HG03342 (cell line): ENCODE data around the gene GALE.
"Not testable (repeated sequence)": the region's sequence is repeated elsewhere in the genome, so short reads cannot be mapped to it uniquely, and the experiment has no call there.

Experiments
- ATAC-seq: cut with Tn5 transposase; IDR thresholded peaks from one replicate; pipeline ENCODE4 v1.9.1; 2021; ENCODE audit warnings: mild to moderate bottlenecking, moderate library complexity; ENCODE audit not compliant: unreplicated experiment

Gene GALE

DNA sequence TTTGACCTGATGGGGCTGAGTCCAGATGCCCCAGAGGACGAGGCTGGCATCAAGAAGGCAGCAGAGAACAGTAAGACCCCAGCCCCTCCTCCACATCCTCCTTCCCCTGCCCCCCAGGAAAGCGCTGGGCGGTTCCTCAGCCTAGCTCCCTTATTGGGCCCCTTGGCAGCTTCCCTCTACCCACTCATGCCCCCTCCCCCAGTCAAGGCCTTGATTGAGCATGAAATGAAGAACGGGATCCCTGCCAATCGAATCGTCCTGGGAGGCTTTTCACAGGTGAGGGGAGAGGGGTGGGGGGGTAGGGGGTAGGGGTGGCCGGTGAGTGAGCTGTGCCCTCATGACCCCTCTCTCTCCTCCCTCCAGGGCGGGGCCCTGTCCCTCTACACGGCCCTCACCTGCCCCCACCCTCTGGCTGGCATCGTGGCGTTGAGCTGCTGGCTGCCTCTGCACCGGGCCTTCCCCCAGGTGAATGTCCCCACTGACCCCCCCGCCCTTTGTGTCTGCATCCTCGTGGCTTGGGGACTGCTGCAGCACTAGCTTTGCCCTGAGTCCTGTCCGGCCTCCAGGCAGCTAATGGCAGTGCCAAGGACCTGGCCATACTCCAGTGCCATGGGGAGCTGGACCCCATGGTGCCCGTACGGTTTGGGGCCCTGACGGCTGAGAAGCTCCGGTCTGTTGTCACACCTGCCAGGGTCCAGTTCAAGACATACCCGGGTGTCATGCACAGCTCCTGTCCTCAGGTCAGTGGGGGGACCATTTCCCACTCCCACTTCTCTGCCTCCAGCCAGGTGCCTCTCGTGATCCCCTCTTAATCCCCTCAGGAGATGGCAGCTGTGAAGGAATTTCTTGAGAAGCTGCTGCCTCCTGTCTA, 6.5 kb downstream of the GALE start:
- no peak for ATAC-seq

DNA sequence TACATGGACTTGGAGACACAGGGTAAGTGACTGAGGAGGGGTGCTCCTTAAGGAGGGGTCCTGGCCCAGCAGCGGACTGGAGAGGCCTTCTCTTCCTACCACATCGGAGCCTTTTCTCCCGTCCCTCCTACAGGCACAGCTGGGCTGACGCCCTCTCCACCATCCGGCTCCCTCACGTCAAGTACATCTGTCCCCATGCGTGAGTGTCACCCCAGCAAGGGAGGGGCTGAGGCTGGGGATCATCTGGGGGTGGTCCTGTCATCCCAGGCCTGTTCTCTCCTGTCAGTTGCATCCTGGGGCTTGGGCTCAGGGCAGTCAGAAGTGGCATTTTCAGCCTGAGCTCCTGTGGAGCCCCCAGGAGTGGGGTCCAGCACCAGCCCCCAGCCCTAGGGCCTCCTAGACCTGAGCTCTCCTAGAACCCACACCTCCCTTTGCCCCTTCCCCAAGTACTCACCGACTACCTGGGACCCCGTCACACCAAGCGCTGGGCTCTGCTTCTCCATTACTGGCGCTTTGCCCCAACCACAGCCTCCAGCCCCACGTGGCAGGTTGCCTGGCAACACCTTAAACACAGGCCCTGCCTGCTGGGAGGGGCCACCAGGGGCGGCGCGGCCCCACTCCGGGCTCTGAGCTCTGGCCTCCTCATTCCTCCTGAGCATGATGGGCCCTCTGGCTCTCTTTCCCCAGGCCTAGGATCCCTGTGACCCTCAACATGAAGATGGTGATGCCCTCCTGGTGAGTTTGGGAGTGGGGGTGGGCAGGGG, 7.4 kb downstream of the GALE start:
- no peak for ATAC-seq

DNA sequence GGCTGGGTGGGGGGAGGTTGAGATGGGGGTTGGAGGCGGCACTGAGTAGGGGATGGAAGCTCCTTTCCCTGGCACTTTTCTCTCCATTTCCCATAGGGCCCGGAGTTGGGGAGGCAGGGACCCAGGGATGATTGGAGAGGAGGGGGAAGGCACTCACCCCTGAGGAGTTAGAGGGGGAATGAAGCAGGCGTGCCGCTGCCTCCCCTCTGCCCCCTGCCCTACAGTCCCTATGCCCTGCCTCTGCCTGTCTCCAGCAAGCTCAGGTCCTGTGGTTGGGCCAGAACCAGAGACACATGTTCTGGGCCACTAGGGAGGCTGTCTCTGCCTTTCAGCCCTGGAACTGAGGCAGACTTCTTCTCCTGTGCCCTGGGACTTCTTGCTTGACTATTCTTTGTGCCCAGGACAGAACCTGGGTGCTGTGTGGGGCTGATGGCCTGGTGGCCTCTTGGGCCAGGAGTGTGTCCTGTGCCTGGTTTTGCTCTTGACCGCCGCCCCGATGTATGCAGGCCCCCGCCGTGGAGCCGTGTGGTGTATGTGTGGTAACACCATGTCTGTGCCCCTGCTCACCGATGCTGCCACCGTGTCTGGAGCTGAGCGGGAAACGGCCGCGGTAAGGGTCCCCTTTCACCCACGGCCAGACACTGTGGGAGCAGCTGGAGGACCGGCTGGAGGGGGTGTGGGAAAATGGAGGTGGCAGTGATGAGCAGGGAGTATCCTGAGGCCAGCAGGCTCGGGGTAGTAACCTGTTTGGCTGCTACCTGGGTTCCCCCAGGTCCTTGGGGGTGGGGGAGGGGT, 8.2 kb downstream of the GALE start:
- no peak for ATAC-seq

DNA sequence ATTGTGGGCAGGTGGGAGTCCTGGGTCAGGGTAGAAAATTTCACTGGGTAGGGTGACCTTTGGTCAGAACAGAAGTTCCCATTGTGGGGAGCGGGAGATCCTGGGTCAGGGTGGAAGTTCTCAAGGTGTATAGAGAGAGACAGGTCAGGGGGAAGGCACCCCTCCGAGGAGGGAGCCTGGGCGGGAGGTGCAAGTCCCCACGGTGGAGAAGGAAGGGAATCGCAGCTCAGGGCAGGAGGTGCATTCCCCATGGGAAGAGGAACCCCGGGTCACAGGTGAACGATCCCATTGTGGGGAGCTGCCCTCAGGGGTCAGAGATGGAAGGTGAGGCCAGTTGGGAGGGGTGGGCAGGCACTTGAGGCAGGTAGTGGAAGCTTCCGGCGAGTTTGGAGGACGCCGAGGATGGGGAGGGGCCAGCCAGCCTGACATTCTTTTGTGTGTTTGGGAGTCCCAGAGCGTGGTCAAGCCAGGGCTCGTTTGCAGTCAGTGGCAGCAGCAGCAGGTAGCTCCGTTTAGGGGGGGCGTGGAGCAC, 9.0 kb downstream of the GALE start:
- ATAC-seq = no peak

DNA sequence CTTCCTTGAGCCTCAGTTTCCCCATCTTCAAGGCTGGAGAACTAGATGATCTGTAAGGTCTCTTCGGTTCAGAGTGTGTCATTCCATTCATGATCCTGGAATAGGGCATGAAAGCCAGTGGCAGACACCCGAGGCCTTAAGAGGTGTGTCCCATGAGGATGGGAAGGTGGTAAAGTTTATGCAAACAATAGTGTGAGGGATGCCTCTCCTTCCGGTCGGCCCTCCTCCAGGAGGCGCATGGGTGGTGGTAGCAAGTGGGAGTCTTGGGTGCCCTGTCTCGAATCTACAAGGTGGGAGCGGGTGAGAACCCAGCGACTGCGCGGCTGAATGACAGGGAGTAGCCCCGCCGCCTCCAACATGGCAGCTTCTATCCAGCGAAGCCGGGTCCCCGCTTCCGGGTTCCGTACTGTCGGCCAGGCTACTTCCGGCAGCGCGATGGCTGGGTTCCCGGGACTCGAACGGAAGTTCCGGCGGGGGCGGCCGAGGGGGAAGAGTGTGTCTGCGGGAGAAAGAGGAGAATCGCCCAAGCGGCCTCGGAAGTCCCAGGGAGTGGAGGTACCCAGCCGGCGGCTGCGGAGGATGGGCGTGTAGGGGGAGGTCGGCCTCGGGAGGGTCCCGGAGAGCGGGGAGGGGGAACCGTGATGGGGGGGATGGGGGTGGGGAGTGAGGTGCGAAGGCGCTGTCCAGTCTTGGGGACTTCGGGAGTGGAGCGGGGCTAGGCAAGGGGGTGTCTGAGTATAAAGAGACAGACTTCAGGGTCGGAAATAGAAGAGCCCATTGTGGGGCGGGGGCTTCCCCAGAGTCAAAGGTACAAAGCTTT, 9.6 kb downstream of the GALE start, which contains the start of gene LYPLA2:
TSS of gene LYPLA2 (plus strand) at position 450 of the 820 bp plus-strand sequence. CDS start 1,538 bp downstream, outside the sequence.
- ATAC-seq = peak; percentile 76

DNA sequence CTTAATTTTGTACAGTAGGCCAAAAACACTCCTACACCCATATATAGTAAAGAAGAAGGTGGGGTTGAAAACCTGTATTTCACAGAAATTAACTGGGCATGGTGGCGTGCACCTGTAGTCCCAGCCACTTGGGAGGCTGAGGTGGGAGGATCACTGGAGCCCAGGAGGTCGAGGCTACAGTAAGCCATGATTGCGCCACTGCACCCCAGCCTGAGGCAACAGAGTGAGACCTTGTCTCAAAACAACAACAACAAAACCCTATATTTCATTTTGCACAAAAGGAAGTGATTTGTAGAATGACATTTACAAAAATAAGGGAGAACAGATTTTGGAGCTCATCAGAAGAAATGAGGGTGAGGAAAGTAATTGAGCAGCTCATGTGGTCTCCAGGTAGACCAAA, 11.9 kb downstream of the GALE start:
- ATAC-seq = no peak

DNA sequence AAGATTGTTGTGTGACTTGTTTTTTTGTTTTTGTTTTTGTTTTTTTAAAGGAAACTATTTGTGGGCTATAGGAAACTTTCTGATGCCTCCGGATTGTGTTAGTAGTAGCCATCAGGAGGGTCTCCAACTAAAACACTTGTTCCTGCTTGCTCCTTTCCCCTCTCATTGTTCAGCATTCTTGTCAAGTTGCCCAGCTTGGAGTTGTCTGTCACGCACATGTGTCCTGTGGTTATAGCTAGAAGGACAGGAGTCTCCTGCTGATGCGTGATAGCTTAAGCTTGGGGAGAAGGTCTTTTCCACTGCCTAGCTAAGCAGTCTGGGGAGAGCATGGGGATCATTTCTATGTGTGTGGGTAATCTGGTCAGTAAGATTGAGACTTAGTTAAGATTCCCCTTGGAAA, 12.9 kb downstream of the GALE start:
- no peak for ATAC-seq

DNA sequence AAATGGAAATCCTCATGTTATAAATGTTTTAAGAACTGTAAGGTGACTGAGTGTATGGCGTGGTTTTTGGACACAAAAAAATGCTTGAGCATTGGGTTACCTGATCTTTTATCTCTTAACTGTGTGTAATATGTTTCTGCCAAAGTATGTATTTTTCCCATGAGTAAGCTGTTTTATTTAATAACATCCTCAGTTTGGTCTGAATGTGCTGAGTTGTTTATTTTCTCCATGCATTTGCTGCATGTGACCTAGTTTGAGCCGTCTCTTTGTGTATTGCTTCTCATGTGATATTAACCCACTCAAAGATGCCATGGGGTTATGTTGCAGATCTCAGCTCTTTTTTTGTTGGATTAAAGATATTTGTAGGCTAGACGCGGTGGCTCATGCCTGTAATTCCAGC, 15.7 kb downstream of the GALE start:
- no peak for ATAC-seq

DNA sequence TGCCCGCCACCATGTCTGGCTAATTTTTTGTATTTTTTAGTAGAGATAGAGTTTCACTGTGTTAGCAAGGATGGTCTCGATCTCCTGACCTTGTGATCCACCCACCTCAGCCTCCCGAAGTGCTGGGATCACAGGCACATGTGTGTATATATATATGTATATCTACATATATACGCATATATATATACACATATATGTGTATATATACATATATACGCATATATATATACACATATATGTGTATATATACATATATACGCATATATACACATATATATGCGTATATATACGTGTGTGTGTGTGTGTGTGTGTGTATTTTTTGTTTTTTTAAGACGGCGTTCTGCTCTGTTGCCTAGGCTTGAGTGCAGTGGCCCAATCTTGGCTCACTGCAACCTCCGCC, 17.4 kb downstream of the GALE start:
- ATAC-seq = not testable (repeated sequence)

DNA sequence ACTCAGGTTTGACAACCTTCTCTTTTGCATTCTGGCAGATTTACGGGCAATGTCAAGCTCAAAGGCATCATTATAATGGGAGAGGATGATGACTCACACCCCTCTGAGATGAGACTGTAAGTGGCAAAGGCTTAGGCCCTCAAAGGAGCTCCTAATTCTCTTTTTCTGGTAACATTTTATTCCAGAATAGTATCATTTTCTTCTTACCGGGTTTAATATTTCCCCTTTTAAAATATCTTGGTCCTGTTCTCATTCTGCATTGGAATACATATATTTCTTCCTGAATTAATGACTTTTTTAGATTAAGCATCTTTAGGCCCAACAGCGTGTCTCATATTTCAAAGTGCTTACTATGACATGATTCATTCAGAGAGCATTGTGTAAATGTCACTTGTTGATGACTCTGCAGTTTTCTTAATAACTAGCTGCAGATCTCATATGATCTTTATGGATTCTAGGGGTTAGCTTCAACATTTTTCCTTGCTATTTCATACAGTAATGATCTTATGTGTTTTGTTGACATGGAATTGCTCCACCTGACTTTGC, 20.7 kb downstream of the GALE start:
- ATAC-seq = no peak

DNA sequence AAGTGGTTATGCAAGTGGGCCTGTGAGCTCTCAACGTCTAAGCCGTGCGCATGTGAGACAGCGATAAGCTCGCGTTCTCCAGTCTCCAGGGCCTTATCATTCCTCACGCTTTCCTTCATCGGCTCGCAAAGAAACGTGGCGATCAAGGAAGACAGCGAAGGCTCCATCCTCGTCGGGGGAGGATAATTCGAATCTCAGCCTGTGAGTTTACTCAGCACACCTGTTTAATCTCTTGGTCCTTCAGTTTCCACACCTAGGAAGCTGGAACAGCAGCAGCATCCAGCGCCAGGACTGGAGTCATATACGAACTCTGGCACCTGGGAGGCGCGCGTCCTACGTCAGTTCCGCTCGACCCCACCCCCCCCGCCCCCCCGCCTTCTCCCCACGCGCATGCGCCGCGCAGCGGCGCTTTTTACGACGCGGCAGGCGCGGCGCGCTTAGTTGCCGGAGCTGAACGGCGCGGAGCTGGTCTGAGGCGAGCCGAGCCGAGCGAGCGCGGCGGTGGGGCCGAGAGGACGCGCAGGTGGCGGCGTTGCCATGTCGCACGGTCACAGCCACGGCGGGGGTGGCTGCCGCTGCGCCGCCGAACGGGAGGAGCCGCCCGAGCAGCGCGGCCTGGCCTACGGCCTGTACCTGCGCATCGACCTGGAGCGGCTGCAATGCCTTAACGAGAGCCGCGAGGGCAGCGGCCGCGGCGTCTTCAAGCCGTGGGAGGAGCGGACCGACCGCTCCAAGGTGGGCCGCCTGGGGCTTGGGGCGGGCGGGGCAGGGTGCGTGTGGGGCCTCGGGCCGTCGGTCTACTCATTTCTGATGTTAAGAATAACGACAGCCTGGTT, 22.4 kb downstream of the GALE start, which contains the start of gene PITHD1:
TSS of gene PITHD1 (plus strand) at position 440 of the 836 bp plus-strand sequence. CDS start at position 538, 98 bp downstream.
- peak; percentile 66 for ATAC-seq

DNA sequence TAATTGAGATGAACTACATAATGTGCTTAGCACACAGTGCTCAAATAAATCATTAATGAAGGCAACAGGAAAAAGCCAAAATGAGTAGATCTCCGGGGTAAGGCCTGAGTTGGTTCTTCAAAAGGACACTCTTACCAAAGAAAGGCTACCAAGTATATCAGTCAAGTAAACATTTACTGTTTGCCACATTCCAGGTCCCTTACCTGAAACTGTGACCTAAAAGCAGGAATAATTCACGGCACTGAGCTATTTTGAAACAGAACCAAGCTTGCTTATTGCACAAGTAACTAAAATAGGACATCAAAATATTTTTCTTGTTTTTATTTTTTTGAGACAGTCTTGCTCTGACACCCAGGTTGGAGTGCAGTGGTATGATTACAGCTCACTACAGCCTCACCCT, 24.3 kb downstream of the GALE start:
- no peak for ATAC-seq

DNA sequence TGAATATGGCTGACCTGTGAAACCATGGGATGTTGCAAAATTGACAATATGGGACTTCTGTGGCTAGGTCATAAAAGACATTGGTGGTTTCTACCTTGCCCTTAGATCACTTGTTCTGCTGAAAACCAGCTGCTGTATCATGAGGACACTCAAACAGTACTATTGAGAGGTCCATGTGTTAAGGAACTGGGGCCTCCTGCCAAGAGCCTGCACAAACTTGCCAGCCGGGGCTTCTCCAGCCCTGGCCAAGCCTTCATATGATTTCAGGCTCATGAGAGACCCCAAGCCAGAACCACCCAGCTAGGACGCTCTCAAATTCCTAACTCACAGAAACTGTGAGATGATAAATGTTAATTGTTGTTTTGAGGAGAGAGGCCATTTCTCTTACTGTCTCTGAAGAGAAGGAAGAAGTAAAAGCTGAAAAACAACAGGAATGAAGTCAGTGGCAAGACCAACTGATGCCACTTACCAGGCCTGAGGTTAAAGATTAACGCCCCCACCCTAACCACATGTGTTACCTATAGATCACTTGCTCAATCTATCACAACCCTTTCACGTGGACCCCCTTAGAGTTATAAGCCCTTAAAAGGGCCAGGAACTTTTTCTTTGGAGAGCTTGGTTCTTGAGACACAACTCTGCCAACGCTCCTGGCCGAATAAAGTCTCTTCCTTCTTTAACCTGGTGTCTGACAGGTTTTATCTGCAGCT, 26.2 kb downstream of the GALE start:
- ATAC-seq = no peak

DNA sequence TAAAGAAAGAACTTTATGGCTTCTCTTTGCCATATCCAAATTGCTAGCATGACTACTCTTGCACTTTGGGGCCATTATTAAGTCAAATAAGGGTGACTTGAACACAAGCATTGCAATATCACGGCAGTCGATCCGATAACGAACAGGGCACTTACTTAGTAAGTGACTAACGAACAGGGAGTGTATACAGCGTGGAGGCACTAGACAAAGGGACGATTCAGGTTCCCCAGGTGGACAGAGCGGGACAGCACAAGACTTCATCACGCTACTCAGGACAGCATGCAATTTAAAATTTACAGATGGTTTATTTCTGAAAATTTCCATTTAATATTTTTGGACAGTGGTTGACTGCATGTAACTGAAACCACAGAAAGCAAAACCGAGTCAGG, 27.7 kb downstream of the GALE start:
- ATAC-seq = no peak

DNA sequence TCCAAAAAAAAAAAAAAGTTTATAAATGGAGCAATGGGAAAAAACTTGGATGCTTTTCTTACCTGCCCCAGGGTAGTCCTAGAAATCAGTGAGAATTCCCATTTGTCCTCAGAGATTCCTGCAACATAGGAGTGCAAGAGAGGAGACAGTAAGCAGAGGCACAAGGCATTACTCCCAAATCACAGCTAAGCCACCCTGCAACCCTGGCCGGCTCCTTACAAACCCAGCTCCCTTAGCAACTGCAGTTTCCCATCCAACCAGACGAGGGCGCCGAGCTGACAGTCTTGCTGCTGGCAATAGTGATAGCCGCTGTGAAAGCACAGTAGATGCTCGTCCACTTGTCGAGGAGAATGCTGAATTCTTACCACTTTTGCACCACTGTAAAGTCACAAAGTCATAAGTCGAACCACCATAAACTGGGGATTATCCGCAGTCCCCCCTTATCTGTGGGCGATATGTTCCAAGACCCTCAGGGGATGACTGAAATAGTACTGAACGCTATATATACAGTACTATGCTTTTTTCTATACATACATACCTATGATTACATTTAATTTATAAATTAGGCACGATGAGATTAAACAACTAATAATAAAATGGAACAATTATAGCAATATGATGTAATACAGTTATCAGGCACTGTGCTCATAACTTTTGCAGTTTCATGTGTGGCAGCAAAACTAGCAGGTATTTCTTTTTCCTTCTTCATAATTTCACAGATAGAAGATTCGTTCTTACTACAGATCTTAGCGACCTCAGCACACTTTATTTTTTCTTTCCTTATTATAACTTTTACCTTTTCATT, 28.3 kb downstream of the GALE start:
- no peak for ATAC-seq

DNA sequence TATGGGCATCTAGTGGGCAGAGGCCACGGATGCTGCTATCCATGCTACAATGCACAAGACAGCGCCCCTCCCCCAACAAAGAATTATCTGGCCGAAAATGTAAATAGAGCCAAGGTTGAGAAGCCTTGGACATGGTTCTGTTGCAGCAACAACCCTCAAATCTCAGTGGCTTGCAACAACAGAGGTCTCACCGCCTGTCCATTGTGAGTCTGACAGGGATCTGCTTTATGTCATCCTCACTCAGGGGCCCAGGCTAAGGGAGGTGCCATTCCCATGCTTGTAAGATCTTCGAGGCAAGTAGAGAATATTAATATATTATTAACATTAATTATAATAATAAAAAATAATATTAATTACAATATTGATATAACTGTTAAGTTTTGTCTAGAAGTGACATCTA, 31.8 kb downstream of the GALE start:
- ATAC-seq = no peak

DNA sequence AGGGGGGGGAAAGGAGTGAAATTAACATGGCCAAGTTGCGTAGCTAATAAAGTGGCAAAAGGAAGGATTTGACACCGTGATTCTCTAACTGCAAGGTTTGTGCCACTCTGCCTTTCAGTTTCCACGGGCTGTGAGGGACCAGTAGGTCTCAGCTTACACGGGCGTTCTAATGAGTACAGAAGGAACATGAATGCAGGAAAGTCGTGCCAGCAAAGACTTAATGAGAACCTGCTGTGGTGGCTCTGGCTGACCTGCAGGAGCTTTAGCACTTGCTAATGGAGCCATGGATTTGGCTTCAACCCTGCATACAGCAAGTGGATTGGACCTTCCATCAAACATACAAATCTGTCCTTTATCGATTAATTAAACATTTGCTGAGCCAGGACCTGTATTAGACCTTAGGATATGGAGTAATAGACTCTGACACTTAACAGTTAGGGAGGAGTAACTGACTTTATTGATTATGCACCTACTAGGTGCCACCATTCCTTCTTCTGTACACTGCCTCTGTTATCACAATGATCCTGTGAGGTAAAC, 37.4 kb downstream of the GALE start:
- no peak for ATAC-seq
